Bronchial epithelial cell (primary cell): ENCODE data around the gene ZXDC. TPM values are rescaled to one million over a fixed set of nuclear protein-coding genes. Genes with fewer than 3 reads are reported as not detected.
A peak's percentile ranks its signal among the peaks of the same experiment; 100 is the strongest.

Source experiments
- DNase-seq: peaks from one replicate; pipeline ENCODE4 v3.0.0-alpha.2; 2010; ENCODE audit warnings: low read depth
- FAIRE-seq: peaks from 2 replicates; lab custom pipeline; 2011; peaks lifted over from hg19 to GRCh38; lab: Jason Lieb, UNC
- H3K27me3 ChIP-seq: 2 replicates; pipeline ENCODE4 v1.5.1; 2011; ENCODE audit warnings: low read length; ENCODE audit not compliant: control insufficient read depth, insufficient read depth
- H3K36me3 ChIP-seq: 2 replicates; pipeline ENCODE4 v1.5.1; 2011; ENCODE audit warnings: low read length; ENCODE audit not compliant: control insufficient read depth, insufficient read depth
- H3K4me3 ChIP-seq: 2 replicates; pipeline ENCODE4 v1.5.1; 2011; ENCODE audit warnings: mild to moderate bottlenecking, low read depth, low read length, control low read depth
- CTCF ChIP-seq: IDR thresholded peaks from 2 replicates; pipeline ENCODE4 v1.5.1; 2011; ENCODE audit warnings: mild to moderate bottlenecking, moderate library complexity, low read length, control low read depth, inconsistent platforms; ENCODE audit not compliant: insufficient read depth, severe bottlenecking
- total RNA-seq: library from RNA; depleted of rRNA; stranded (reverse); fragments of >200 nt; gene quantifications from 2 replicates; pipeline ENCODE4 v1.2.1, GENCODE V29; 2014

ZXDC gene
- total RNA-seq, 1 donor from 2014 or later = 21.9 TPM

GRCh38 chr3:126480206-126480605, 4.5 kb upstream of the ZXDC start:
- Histone ChIP-seq H3K27me3 (no peaks in the 10 kb centered on the region), H3K4me3 (no peak overlapping the region), H3K36me3 (no peaks in the 10 kb centered on the region)
- no peak for TF ChIP-seq CTCF
- FAIRE-seq = no peak
- DNase-seq = no peak

GRCh38 chr3:126479642-126480041, 4.0 kb upstream of the ZXDC start:
- FAIRE-seq (no peak), DNase-seq (no peak)
- no peak overlapping the region for H3K4me3 ChIP-seq
- no peaks in the 10 kb centered on the region for H3K36me3 ChIP-seq
- TF ChIP-seq CTCF = no peak
- H3K27me3 ChIP-seq = no peaks in the 10 kb centered on the region

- no peak for TF ChIP-seq CTCF
- no peak for DNase-seq
- FAIRE-seq = no peak
Observed at GRCh38 chr3:126478581-126479310, 3.1 kb upstream of the ZXDC start.

GRCh38 chr3:126477061-126477380, 1.3 kb upstream of the ZXDC start:
- TF ChIP-seq CTCF = no peak
- no peak overlapping the region for H3K4me3 ChIP-seq
- H3K36me3 ChIP-seq = no peaks in the 10 kb centered on the region
- H3K27me3 ChIP-seq = no peaks in the 10 kb centered on the region
- FAIRE-seq (no peak), DNase-seq (no peak)

More at GRCh38 chr3:126478581-126479310, 3.1 kb upstream of the ZXDC start:
- Histone ChIP-seq H3K27me3 (no peaks in the 10 kb centered on the region), H3K36me3 (no peaks in the 10 kb centered on the region), H3K4me3 (no peak overlapping the region)

- no peaks in the 10 kb centered on the region for H3K36me3 ChIP-seq
- H3K27me3 ChIP-seq = no peaks in the 10 kb centered on the region
- DNase-seq (peak; percentile 61), FAIRE-seq (no peak)
- H3K4me3 ChIP-seq = peak overlapping the region; percentile 54
- TF ChIP-seq CTCF = no peak
Observed at GRCh38 chr3:126476166-126477060, 722 bp upstream of the ZXDC start.
